Measurements from ENCODE around the gene EPAS1.

Gene EPAS1

DNA sequence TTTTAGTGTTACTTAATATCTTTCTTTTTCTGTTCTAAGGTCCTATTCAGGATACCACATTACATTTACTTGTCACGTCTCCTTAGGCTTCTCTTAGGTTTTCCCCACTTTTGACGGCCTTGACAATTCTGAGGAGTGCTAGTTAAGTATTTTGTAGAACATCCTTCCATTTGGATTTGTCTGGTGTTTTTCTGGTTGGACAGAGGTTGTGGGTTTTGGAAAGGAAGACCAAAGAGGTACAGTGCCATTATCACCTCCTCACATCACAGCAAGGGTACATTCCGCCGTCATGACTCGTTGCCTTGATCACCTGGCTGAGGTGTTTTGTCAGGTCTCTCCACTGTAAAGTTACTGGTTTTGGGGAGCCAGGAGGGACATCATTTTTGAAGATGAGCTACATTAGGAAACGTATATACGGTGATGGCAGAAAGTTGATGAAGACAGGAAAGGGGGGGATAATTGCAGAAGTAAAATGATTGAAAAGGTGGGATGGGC is 93.7 kb downstream of the EPAS1 start:
- TF ChIP-seq, protein P1, sequence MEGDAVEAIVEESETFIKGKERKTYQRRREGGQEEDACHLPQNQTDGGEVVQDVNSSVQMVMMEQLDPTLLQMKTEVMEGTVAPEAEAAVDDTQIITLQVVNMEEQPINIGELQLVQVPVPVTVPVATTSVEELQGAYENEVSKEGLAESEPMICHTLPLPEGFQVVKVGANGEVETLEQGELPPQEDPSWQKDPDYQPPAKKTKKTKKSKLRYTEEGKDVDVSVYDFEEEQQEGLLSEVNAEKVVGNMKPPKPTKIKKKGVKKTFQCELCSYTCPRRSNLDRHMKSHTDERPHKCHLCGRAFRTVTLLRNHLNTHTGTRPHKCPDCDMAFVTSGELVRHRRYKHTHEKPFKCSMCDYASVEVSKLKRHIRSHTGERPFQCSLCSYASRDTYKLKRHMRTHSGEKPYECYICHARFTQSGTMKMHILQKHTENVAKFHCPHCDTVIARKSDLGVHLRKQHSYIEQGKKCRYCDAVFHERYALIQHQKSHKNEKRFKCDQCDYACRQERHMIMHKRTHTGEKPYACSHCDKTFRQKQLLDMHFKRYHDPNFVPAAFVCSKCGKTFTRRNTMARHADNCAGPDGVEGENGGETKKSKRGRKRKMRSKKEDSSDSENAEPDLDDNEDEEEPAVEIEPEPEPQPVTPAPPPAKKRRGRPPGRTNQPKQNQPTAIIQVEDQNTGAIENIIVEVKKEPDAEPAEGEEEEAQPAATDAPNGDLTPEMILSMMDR (IDR thresholded peaks at IDR 0.05; ENCODE audit: poor library complexity, severe bottlenecking) = no peak
- peaks cover 9% of the 10 kb centered on the region for H3K4me1 ChIP-seq (ENCODE audit: insufficient read depth, poor library complexity, severe bottlenecking)
- H3K27me3 ChIP-seq (ENCODE audit: insufficient read depth, poor library complexity, severe bottlenecking) = no peaks in the 10 kb centered on the region
- no peak for DNase-seq (ENCODE audit: low spot score)
- peaks cover 10% of the 10 kb centered on the region; the same call in 1 of the 2 replicates for H3K36me3 ChIP-seq (ENCODE audit: low read depth)
- no peaks in the 10 kb centered on the region for H3K9me3 ChIP-seq (ENCODE audit: severe bottlenecking)
- no peak overlapping the region for H3K27ac ChIP-seq (ENCODE audit: poor library complexity, severe bottlenecking)
- no peak overlapping the region for H3K4me3 ChIP-seq (ENCODE audit: severe bottlenecking)
- ATAC-seq (ENCODE audit: low read depth) = no peak

DNA sequence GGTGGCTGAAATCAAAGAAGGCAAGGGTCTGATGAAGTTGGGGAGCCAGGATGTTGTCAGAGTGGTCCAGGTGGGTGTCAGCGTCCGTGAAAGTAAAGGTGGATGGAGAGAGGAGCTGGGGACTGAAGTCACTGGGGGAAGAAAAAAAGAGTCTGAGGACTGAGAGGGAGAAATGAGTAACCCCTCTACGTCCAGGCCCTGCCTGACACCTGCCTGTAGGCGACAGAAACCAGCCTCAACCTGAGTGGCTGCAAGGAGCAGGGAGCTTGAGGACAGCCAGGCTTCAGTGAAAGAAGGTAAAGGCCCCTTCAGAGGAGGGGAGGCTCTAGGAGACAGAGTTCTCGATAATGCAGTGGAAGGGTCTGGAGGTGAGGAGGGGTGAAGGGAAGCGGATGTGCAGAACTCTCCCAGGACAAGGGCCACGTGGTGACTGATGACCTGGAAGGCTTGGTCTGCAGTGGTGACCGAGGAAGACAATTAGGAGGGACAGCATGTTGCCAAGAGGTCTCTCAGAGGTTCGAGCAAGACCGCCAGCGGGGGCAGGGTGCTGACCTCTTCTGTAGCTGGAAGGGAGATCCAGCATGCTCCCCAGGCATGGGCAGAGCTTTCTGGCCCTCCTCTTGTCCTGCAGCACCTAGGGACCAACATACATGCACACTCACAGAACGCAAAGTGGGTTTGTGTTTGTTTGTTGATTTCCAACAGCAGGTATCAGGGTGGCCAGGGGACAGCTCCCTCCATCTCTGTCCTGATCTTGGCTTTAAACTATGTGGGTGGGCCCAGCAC is 95.5 kb downstream of the EPAS1 start:
- H3K9me3 ChIP-seq (ENCODE audit: severe bottlenecking) = no peaks in the 10 kb centered on the region
- ATAC-seq (ENCODE audit: low read depth) (no peak; the same call in 2 of the 3 replicates), DNase-seq (ENCODE audit: low spot score) (no peak)
- H3K36me3 ChIP-seq (ENCODE audit: low read depth) = no peaks in the 10 kb centered on the region
- H3K27me3 ChIP-seq (ENCODE audit: insufficient read depth, poor library complexity, severe bottlenecking) = no peaks in the 10 kb centered on the region
- TF ChIP-seq, protein P1 (IDR thresholded peaks at IDR 0.05; ENCODE audit: poor library complexity, severe bottlenecking) = no peak
- no peak overlapping the region for H3K4me3 ChIP-seq (ENCODE audit: severe bottlenecking)
- H3K4me1 ChIP-seq (ENCODE audit: insufficient read depth, poor library complexity, severe bottlenecking) = no peaks in the 10 kb centered on the region
- no peak overlapping the region for H3K27ac ChIP-seq (ENCODE audit: poor library complexity, severe bottlenecking)

GRCh38 chr2:46393347-46393820 is 96.2 kb downstream of the EPAS1 start:
- Histone ChIP-seq H3K4me1 (ENCODE audit: insufficient read depth, poor library complexity, severe bottlenecking) (no peaks in the 10 kb centered on the region), H3K27me3 (ENCODE audit: insufficient read depth, poor library complexity, severe bottlenecking) (no peaks in the 10 kb centered on the region), H3K9me3 (ENCODE audit: severe bottlenecking) (no peaks in the 10 kb centered on the region), H3K36me3 (ENCODE audit: low read depth) (no peaks in the 10 kb centered on the region), H3K4me3 (ENCODE audit: severe bottlenecking) (no peak overlapping the region), H3K27ac (ENCODE audit: poor library complexity, severe bottlenecking) (no peak overlapping the region)
- TF ChIP-seq, protein P1 (IDR thresholded peaks at IDR 0.05; ENCODE audit: poor library complexity, severe bottlenecking) = no peak
- ATAC-seq (ENCODE audit: low read depth) = no peak
- no peak for DNase-seq (ENCODE audit: low spot score)

DNA sequence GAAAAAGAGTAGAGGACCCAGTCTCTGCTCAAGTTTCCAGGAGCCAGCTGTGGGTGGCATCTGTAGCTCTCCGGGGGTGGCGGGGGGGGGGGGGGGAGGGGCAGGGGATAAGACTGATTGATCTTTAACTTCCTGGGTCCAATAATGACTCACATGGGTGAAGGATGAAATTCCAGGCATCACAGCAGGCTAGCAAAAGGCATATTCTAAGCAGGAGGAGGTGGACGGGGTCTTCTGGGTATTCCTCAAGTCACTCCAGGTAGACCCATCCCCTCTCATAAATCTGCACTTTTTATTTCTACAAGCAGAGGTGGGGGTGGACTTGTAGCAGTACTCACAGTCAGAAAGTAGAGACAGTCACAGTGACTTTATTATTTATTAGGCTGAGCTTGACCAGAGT is 96.7 kb downstream of the EPAS1 start:
- ATAC-seq (ENCODE audit: low read depth) (no peak), DNase-seq (ENCODE audit: low spot score) (no peak)
- H3K36me3 ChIP-seq (ENCODE audit: low read depth) = no peaks in the 10 kb centered on the region
- H3K27me3 ChIP-seq (ENCODE audit: insufficient read depth, poor library complexity, severe bottlenecking) = no peaks in the 10 kb centered on the region
- no peak overlapping the region for H3K4me3 ChIP-seq (ENCODE audit: severe bottlenecking)
- TF ChIP-seq, protein P1 (IDR thresholded peaks at IDR 0.05; ENCODE audit: poor library complexity, severe bottlenecking) = no peak
- H3K9me3 ChIP-seq (ENCODE audit: severe bottlenecking) = no peaks in the 10 kb centered on the region
- H3K4me1 ChIP-seq (ENCODE audit: insufficient read depth, poor library complexity, severe bottlenecking) = no peaks in the 10 kb centered on the region
- H3K27ac ChIP-seq (ENCODE audit: poor library complexity, severe bottlenecking) = no peak overlapping the region

All from RWPE2 (cell line).